Measurements from ENCODE around the gene MARCHF10. TPM values are rescaled to one million over a fixed set of nuclear protein-coding genes. Genes with fewer than 3 reads are reported as not detected.

Gene MARCHF10
- total and polyA plus RNA-seq, 9 of the 15 experiments (the other 6 are each of a cell fraction or from before 2014, with no cell fraction given) = not detected

- peaks cover 0 to 8% of the 10 kb centered on the region in 2 experiments; a peak in 2 of 5 replicates for H3K4me1 ChIP-seq (replicated peaks in 1 of 2; ENCODE audit: control insufficient read depth in 2 of 2, insufficient read depth in 2 of 2, low read length in 2 of 2)
- FAIRE-seq (no peak), DNase-seq (ENCODE audit: extremely low read depth in 1 of 4, low spot score in 3 of 4) (no peak), ATAC-seq (no peak)
- TF ChIP-seq SMARCC2 (IDR thresholded peaks at IDR 0.05; ENCODE audit: low read depth) (no peak), SLC30A9 (CRISPR knock-in tag; IDR thresholded peaks at IDR 0.05) (no peak), TRIM24 (IDR thresholded peaks at IDR 0.05) (0 out of 4 replicates have a peak, but pooled peaks of 1 of the 2 experiments have one; percentile 12), ZNF280A (IDR thresholded peaks at IDR 0.05; ENCODE audit: low read depth, partially characterized antibody) (peak; percentile 41), AFF1 (IDR thresholded peaks at IDR 0.05; ENCODE audit: low read depth in 1 of 2, partially characterized antibody in 2 of 2) (peak in 1 of 2 experiments; percentile 93)
- H3K27me3 ChIP-seq (ENCODE audit: control insufficient read depth in 2 of 2, insufficient read depth in 2 of 2, low read length in 2 of 2) = peaks cover 3 to 17% of the 10 kb centered on the region in 2 experiments; a peak in 3 of 5 replicates
- no peak overlapping the region for H3K4me3 ChIP-seq
- POLR2A ChIA-PET = interaction anchor here (0.6 kb wide), 1 partner anchor 26 kb away, joined by 3 read pairs; no protein-coding TSS in a partner anchor
- no TSS peak for BruUV-seq (replicated peaks)
- no peaks in the 10 kb centered on the region for H4K20me1 ChIP-seq (replicated peaks; ENCODE audit: control insufficient read depth, insufficient read depth, low read length)
- H3K27ac ChIP-seq (ENCODE audit: extremely low read depth, low read depth, low read length) = no peak overlapping the region
- intact Hi-C loops (cut with micrococcal nuclease) (no loop called here), in situ Hi-C loops (cut with MboI) (no loop called here)
- 4% methylated on average over 2 of the region's 2 CpGs for WGBS (ENCODE audit: insufficient coverage, low coverage, missing lambda C conversion rate)
- H3K9me3 ChIP-seq (replicated peaks; ENCODE audit: control insufficient read depth, insufficient read depth, low read depth, low read length) = no peaks in the 10 kb centered on the region
- H2AFZ ChIP-seq (ENCODE audit: low read depth, low read length) = no peak overlapping the region
- CTCF ChIA-PET (ENCODE audit: low intra/inter-chr PET ratio) = interaction anchor here (0.6 kb wide), 1 partner anchor 73 kb away, joined by 3 read pairs; no protein-coding TSS in a partner anchor
- H3K9me1 ChIP-seq (ENCODE audit: control insufficient read depth, insufficient read depth, low read length) = no peaks in the 10 kb centered on the region
- no peaks in the 10 kb centered on the region for H3K36me3 ChIP-seq (ENCODE audit: control insufficient read depth, insufficient read depth, low read length)
- H3K4me2 ChIP-seq (ENCODE audit: insufficient read depth, low read length) = no peak overlapping the region
- H3K9ac ChIP-seq (ENCODE audit: insufficient read depth in 1 of 2, low read depth in 2 of 2, low read length in 2 of 2) = no peak overlapping the region
- no peaks in the 10 kb centered on the region for H3K79me2 ChIP-seq (ENCODE audit: control insufficient read depth, insufficient read depth, low read length)
Observed at GRCh38 chr17:62660629-62661118, 147.4 kb downstream of the MARCHF10 start.

Data from K562 (cell line).